SK-N-SH treated with all-trans-retinoic acid at 6 μM for 48 hours (cell line): ENCODE data around the gene RBM44.

ENCODE experiments used
- ATAC-seq: fragments of 200-7000 bp; cut with Tn5 transposase; 3 replicates; pipeline ENCODE4 v1.9.1; 2020; ENCODE audit warnings: mild to moderate bottlenecking, moderate library complexity
- ARNTL ChIP-seq: fragments of 450-650 bp; formaldehyde crosslinking; IDR thresholded peaks from 2 replicates; pipeline ENCODE4 v1.5.0; 2020; ENCODE audit warnings: low read depth, mild to moderate bottlenecking, moderate library complexity, borderline replicate concordance
- CSDC2 ChIP-seq: fragments of 250-450 bp; sonication (Bioruptor Pico); IDR thresholded peaks from 2 replicates; pipeline ENCODE4 v1.5.0; 2020; ENCODE audit warnings: mild to moderate bottlenecking, moderate library complexity
- CSRNP3 ChIP-seq: fragments of 250-450 bp; sonication (Bioruptor Pico); IDR thresholded peaks from 2 replicates; pipeline ENCODE4 v1.5.1; 2021; ENCODE audit warnings: mild to moderate bottlenecking, moderate library complexity
- ESRRG ChIP-seq: fragments of 250-450 bp; sonication (Bioruptor Pico); IDR thresholded peaks from 2 replicates; pipeline ENCODE4 v1.6.1; 2021; ENCODE audit warnings: mild to moderate bottlenecking
- ISL1 ChIP-seq: fragments of 250-450 bp; sonication (Bioruptor Pico); IDR thresholded peaks from 2 replicates; pipeline ENCODE4 v2.1.2; 2022; ENCODE audit warnings: mild to moderate bottlenecking, moderate library complexity
- OSR1 ChIP-seq: fragments of 250-450 bp; sonication (Bioruptor Pico); IDR thresholded peaks from 2 replicates; pipeline ENCODE4 v1.8.0; 2022; ENCODE audit warnings: moderate library complexity, mild to moderate bottlenecking, inconsistent platforms
- RARB ChIP-seq: fragments of 250-450 bp; sonication (Bioruptor Pico); IDR thresholded peaks from 2 replicates; pipeline ENCODE4 v1.8.0; 2021; ENCODE audit warnings: mild to moderate bottlenecking, moderate library complexity
- SNAI2 ChIP-seq: fragments of 250-450 bp; sonication (Bioruptor Pico); IDR thresholded peaks from 2 replicates; pipeline ENCODE4 v1.5.0; 2020; ENCODE audit warnings: mild to moderate bottlenecking, moderate library complexity
- TOX ChIP-seq: fragments of 250-450 bp; sonication (Bioruptor Pico); IDR thresholded peaks from 2 replicates; pipeline ENCODE4 v1.8.0; 2021; ENCODE audit warnings: mild to moderate bottlenecking, moderate library complexity, borderline replicate concordance
- ZC3H10 ChIP-seq: fragments of 250-450 bp; sonication (Bioruptor Pico); IDR thresholded peaks from 2 replicates; pipeline ENCODE4 v1.5.1; 2021; ENCODE audit warnings: mild to moderate bottlenecking, moderate library complexity
- ZFP3 ChIP-seq: fragments of 250-450 bp; sonication (Bioruptor Pico); IDR thresholded peaks from 2 replicates; pipeline ENCODE4 v1.5.0; 2020; ENCODE audit warnings: mild to moderate bottlenecking, moderate library complexity
- ZFP30 ChIP-seq: fragments of 450-650 bp; formaldehyde crosslinking; IDR thresholded peaks from 2 replicates; pipeline ENCODE4 v1.5.0; 2022; ENCODE audit warnings: mild to moderate bottlenecking, moderate library complexity
- ZNF565 ChIP-seq: fragments of 450-650 bp; formaldehyde crosslinking; conservative IDR thresholded peaks from 2 replicates; pipeline ENCODE4 v1.5.0; 2020; ENCODE audit warnings: low read depth, mild to moderate bottlenecking, moderate library complexity
- ZNF70 ChIP-seq: fragments of 450-650 bp; formaldehyde crosslinking; IDR thresholded peaks from 2 replicates; pipeline ENCODE4 v1.5.0; 2020; ENCODE audit warnings: mild to moderate bottlenecking, moderate library complexity
- ZNF8 ChIP-seq: fragments of 450-650 bp; formaldehyde crosslinking; IDR thresholded peaks from 2 replicates; pipeline ENCODE4 v1.5.0; 2020; ENCODE audit warnings: mild to moderate bottlenecking, moderate library complexity
- TF ChIP-seq, protein P1 (sequence below): fragments of 250-450 bp; sonication (Bioruptor Pico); IDR thresholded peaks from 2 replicates; pipeline ENCODE4 v1.5.1; 2020; ENCODE audit warnings: low read depth, mild to moderate bottlenecking, moderate library complexity
- TF ChIP-seq, protein P2 (sequence below): fragments of 250-450 bp; sonication (Bioruptor Pico); IDR thresholded peaks from 2 replicates; pipeline ENCODE4 v1.8.0; 2020; ENCODE audit warnings: mild to moderate bottlenecking, moderate library complexity, borderline replicate concordance
- TF ChIP-seq, protein P3 (sequence below): fragments of 250-450 bp; sonication (Bioruptor Pico); IDR thresholded peaks from 2 replicates; pipeline ENCODE4 v1.8.0; 2021; ENCODE audit warnings: low read depth, mild to moderate bottlenecking, moderate library complexity, borderline replicate concordance
- TF ChIP-seq, protein P4 (sequence below): fragments of 250-450 bp; sonication (Bioruptor Pico); IDR thresholded peaks from 2 replicates; pipeline ENCODE4 v1.5.0; 2020; ENCODE audit warnings: mild to moderate bottlenecking, moderate library complexity

Gene RBM44

DNA sequence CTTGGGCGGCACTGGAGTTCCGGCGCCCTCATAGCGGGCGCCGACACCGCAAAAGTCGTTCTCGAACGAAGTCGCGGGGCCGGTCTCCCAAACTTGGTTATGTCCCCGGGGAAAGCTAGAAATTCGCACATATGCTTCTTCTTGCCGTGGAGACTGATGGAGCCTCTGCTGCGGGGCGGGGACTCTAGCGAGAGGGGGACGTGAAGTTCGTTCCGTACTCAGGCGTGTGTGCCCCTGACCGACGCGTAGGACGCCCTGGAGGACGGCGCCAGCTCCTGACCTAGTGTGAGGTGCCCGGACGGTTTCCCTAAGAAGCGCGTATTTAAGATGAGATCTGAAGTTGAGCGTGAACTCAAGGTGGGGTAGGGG, 465 bp downstream of the RBM44 start:
- TF ChIP-seq OSR1 (CRISPR knock-in tag) (no peak), ZNF565 (CRISPR knock-in tag) (no peak), SNAI2 (CRISPR knock-in tag) (no peak), ZNF70 (no peak)
- TF ChIP-seq, protein P1, sequence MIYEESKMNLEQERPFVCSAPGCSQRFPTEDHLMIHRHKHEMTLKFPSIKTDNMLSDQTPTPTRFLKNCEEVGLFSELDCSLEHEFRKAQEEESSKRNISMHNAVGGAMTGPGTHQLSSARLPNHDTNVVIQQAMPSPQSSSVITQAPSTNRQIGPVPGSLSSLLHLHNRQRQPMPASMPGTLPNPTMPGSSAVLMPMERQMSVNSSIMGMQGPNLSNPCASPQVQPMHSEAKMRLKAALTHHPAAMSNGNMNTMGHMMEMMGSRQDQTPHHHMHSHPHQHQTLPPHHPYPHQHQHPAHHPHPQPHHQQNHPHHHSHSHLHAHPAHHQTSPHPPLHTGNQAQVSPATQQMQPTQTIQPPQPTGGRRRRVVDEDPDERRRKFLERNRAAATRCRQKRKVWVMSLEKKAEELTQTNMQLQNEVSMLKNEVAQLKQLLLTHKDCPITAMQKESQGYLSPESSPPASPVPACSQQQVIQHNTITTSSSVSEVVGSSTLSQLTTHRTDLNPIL (CRISPR knock-in tag): no peak
- ATAC-seq: no peak

DNA sequence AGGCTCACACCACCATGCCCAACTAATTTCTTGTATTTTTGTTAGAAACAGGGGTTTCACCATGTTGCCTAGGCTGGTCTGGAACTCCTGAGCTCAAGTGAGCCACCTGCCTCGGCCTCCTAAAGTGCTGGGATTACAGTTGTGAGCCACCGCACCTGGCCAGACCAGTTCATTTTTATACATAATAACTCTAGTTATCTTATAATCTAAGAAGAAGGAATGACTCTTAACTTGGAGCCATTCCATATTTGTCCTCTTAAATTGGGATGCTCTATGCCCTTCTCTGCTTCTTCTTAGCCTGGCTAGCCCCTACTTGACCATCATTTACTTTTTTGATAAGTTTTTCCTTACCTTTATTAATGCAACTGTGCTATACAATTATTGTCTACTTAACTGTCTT, 2.9 kb downstream of the RBM44 start:
- ATAC-seq: no peak
- TF ChIP-seq ARNTL (CRISPR knock-in tag): no peak
- TF ChIP-seq, protein P1 (CRISPR knock-in tag): no peak
- no peak for TF ChIP-seq ISL1
- no peak for TF ChIP-seq RARB (CRISPR knock-in tag)
- TF ChIP-seq, protein P2, sequence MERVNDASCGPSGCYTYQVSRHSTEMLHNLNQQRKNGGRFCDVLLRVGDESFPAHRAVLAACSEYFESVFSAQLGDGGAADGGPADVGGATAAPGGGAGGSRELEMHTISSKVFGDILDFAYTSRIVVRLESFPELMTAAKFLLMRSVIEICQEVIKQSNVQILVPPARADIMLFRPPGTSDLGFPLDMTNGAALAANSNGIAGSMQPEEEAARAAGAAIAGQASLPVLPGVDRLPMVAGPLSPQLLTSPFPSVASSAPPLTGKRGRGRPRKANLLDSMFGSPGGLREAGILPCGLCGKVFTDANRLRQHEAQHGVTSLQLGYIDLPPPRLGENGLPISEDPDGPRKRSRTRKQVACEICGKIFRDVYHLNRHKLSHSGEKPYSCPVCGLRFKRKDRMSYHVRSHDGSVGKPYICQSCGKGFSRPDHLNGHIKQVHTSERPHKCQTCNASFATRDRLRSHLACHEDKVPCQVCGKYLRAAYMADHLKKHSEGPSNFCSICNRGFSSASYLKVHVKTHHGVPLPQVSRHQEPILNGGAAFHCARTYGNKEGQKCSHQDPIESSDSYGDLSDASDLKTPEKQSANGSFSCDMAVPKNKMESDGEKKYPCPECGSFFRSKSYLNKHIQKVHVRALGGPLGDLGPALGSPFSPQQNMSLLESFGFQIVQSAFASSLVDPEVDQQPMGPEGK (CRISPR knock-in tag): no peak
- TF ChIP-seq, protein P3, sequence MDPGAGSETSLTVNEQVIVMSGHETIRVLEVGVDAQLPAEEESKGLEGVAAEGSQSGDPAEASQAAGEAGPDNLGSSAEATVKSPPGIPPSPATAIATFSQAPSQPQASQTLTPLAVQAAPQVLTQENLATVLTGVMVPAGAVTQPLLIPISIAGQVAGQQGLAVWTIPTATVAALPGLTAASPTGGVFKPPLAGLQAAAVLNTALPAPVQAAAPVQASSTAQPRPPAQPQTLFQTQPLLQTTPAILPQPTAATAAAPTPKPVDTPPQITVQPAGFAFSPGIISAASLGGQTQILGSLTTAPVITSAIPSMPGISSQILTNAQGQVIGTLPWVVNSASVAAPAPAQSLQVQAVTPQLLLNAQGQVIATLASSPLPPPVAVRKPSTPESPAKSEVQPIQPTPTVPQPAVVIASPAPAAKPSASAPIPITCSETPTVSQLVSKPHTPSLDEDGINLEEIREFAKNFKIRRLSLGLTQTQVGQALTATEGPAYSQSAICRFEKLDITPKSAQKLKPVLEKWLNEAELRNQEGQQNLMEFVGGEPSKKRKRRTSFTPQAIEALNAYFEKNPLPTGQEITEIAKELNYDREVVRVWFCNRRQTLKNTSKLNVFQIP (CRISPR knock-in tag): no peak
- no peak for TF ChIP-seq ZFP30 (CRISPR knock-in tag)
- no peak for TF ChIP-seq TOX (CRISPR knock-in tag)
- no peak for TF ChIP-seq ESRRG (CRISPR knock-in tag)
- no peak for TF ChIP-seq ZNF8 (CRISPR knock-in tag)
- TF ChIP-seq ZNF565 (CRISPR knock-in tag): no peak
- no peak for TF ChIP-seq ZFP3 (CRISPR knock-in tag)
- TF ChIP-seq ZC3H10 (CRISPR knock-in tag): no peak
- no peak for TF ChIP-seq CSDC2 (CRISPR knock-in tag)
- TF ChIP-seq CSRNP3 (CRISPR knock-in tag): no peak
- no peak for TF ChIP-seq OSR1 (CRISPR knock-in tag)
- TF ChIP-seq, all 23 proteins: peak for 0

- TF ChIP-seq, protein P1 (CRISPR knock-in tag): no peak
- no peak for TF ChIP-seq ISL1
- no peak for TF ChIP-seq CSDC2 (CRISPR knock-in tag)
- TF ChIP-seq, protein P4, sequence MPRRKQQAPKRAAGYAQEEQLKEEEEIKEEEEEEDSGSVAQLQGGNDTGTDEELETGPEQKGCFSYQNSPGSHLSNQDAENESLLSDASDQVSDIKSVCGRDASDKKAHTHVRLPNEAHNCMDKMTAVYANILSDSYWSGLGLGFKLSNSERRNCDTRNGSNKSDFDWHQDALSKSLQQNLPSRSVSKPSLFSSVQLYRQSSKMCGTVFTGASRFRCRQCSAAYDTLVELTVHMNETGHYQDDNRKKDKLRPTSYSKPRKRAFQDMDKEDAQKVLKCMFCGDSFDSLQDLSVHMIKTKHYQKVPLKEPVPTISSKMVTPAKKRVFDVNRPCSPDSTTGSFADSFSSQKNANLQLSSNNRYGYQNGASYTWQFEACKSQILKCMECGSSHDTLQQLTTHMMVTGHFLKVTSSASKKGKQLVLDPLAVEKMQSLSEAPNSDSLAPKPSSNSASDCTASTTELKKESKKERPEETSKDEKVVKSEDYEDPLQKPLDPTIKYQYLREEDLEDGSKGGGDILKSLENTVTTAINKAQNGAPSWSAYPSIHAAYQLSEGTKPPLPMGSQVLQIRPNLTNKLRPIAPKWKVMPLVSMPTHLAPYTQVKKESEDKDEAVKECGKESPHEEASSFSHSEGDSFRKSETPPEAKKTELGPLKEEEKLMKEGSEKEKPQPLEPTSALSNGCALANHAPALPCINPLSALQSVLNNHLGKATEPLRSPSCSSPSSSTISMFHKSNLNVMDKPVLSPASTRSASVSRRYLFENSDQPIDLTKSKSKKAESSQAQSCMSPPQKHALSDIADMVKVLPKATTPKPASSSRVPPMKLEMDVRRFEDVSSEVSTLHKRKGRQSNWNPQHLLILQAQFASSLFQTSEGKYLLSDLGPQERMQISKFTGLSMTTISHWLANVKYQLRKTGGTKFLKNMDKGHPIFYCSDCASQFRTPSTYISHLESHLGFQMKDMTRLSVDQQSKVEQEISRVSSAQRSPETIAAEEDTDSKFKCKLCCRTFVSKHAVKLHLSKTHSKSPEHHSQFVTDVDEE: no peak
- no peak for TF ChIP-seq ZNF70
- TF ChIP-seq ZNF8 (CRISPR knock-in tag): no peak
- no peak for TF ChIP-seq RARB (CRISPR knock-in tag)
- no peak for ATAC-seq
Measured at GRCh38 chr2:237806334-237806733, 7.8 kb downstream of the RBM44 start.
